Measurements from ENCODE around the gene MED12.

The MED12 gene

DNA sequence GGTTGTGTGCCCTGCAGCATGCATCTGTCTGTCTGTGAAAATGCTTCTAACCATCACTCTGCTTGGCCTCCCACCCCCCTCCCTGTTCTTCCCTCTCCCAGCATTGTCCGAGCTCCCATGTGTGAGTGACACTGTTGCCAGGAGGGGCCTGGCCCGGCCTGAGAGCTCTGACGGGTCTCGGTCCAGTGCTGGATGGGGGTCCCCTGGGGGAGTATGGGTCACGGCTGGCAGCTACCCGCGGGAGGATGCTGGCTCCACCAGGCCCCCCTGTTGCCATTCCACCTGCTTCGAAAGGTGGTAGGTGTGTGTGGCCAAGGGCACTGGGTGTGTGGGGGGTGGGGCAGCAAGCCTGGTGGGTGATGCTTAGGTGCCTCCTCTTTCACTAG is 29.9 kb downstream of the MED12 start:
- H3K27me3 ChIP-seq (ENCODE audit: insufficient read depth, low read length, poor library complexity, severe bottlenecking), result no peaks in the 10 kb centered on the region

DNA sequence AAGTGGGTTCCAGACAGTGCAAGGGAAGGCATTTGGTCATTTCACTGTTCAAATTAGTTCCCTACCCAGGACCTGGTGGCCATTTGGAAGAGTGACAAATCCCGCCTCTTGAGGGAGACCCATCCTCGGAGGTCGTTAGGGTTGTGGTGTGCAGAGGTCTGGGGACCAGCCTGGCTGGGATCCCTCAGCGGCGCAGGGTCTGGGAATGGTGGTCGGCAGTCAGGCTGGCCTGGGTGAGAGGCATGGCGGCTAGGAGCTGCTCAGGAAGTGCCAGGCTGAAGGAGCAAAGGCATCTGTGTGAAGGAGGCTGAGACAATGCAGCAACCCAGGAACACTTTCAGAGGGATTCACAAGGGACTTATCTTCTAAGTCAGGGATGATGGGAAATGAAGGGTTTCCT is 33.0 kb downstream of the MED12 start:
- H3F3A ChIP-seq (ENCODE audit: low read depth), result no peaks in the 10 kb centered on the region
- no peaks in the 10 kb centered on the region for H3K9me3 ChIP-seq (ENCODE audit: insufficient read depth, low read depth, low read length)
- H4K20me1 ChIP-seq (ENCODE audit: insufficient read depth, low read length, poor library complexity, severe bottlenecking), result no peaks in the 10 kb centered on the region
- H3K9ac ChIP-seq (ENCODE audit: low read depth, low read length, poor library complexity, severe bottlenecking), result no peak overlapping the region
- H3K4me3 ChIP-seq (ENCODE audit: low read length, poor library complexity, severe bottlenecking), result no peak overlapping the region
- H2AFZ ChIP-seq (ENCODE audit: low read length), result no peak overlapping the region
- no peaks in the 10 kb centered on the region for H3K36me3 ChIP-seq (ENCODE audit: insufficient read depth, low read length)
- no peaks in the 10 kb centered on the region for H3K27me3 ChIP-seq (ENCODE audit: insufficient read depth, low read length, poor library complexity, severe bottlenecking)
- no peaks in the 10 kb centered on the region for H3K79me2 ChIP-seq (ENCODE audit: insufficient read depth, low read length)
- TF ChIP-seq, protein P1, sequence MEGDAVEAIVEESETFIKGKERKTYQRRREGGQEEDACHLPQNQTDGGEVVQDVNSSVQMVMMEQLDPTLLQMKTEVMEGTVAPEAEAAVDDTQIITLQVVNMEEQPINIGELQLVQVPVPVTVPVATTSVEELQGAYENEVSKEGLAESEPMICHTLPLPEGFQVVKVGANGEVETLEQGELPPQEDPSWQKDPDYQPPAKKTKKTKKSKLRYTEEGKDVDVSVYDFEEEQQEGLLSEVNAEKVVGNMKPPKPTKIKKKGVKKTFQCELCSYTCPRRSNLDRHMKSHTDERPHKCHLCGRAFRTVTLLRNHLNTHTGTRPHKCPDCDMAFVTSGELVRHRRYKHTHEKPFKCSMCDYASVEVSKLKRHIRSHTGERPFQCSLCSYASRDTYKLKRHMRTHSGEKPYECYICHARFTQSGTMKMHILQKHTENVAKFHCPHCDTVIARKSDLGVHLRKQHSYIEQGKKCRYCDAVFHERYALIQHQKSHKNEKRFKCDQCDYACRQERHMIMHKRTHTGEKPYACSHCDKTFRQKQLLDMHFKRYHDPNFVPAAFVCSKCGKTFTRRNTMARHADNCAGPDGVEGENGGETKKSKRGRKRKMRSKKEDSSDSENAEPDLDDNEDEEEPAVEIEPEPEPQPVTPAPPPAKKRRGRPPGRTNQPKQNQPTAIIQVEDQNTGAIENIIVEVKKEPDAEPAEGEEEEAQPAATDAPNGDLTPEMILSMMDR (conservative IDR thresholded peaks at IDR 0.05; ENCODE audit: low read length), result no peak
- no peak for TF ChIP-seq EZH2phosphoT487 (IDR thresholded peaks at IDR 0.05; ENCODE audit: borderline replicate concordance)
- no peaks in the 10 kb centered on the region for H3K4me1 ChIP-seq (ENCODE audit: insufficient read depth, low read length, poor library complexity, severe bottlenecking)
- H3K9me2 ChIP-seq (replicated peaks; ENCODE audit: low read depth, low read length), result no peaks in the 10 kb centered on the region
- H3K4me2 ChIP-seq (ENCODE audit: low read depth, low read length, poor library complexity, severe bottlenecking), result no peak overlapping the region

More for the DNA sequence above, 29.9 kb downstream of the MED12 start:
- no peaks in the 10 kb centered on the region for H3K9me3 ChIP-seq (ENCODE audit: insufficient read depth, low read depth, low read length)
- TF ChIP-seq, protein P1 (conservative IDR thresholded peaks at IDR 0.05; ENCODE audit: low read length), result no peak
- no peak for TF ChIP-seq EZH2phosphoT487 (IDR thresholded peaks at IDR 0.05; ENCODE audit: borderline replicate concordance)
- no peaks in the 10 kb centered on the region for H3F3A ChIP-seq (ENCODE audit: low read depth)
- no peaks in the 10 kb centered on the region for H3K36me3 ChIP-seq (ENCODE audit: insufficient read depth, low read length)
- no peak overlapping the region for H3K4me2 ChIP-seq (ENCODE audit: low read depth, low read length, poor library complexity, severe bottlenecking)
- H3K79me2 ChIP-seq (ENCODE audit: insufficient read depth, low read length), result no peaks in the 10 kb centered on the region
- H3K9me2 ChIP-seq (replicated peaks; ENCODE audit: low read depth, low read length), result no peaks in the 10 kb centered on the region
- no peaks in the 10 kb centered on the region for H3K4me1 ChIP-seq (ENCODE audit: insufficient read depth, low read length, poor library complexity, severe bottlenecking)
- no peak overlapping the region for H3K4me3 ChIP-seq (ENCODE audit: low read length, poor library complexity, severe bottlenecking)
- H3K9ac ChIP-seq (ENCODE audit: low read depth, low read length, poor library complexity, severe bottlenecking), result no peak overlapping the region
- H4K20me1 ChIP-seq (ENCODE audit: insufficient read depth, low read length, poor library complexity, severe bottlenecking), result no peaks in the 10 kb centered on the region
- H2AFZ ChIP-seq (ENCODE audit: low read length), result no peak overlapping the region

DNA sequence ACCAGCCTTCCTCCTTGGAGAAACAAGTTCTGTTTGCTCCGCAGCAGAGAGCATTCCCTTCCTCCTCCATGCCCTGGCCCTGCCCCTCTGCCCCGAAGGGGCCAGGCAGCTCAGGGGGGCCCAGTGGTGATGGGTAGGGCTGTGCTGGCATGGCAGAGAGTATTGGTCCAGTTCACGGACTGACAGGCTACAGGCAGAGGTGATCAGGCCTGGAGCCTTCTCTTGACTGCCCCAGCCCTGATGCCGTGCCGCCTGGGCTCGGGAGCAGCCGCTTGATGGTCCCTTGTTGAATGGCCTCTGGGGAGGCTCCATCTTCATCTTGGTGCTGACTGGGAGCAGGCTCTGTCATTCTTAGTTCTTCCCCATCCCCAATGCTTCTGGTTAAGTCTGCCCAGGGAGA is 35.8 kb downstream of the MED12 start:
- Histone ChIP-seq H3K4me3 (ENCODE audit: low read length, poor library complexity, severe bottlenecking) (no peak overlapping the region), H3K36me3 (ENCODE audit: insufficient read depth, low read length) (no peaks in the 10 kb centered on the region), H3K9ac (ENCODE audit: low read depth, low read length, poor library complexity, severe bottlenecking) (no peak overlapping the region), H3K9me2 (replicated peaks; ENCODE audit: low read depth, low read length) (no peaks in the 10 kb centered on the region), H3K27me3 (ENCODE audit: insufficient read depth, low read length, poor library complexity, severe bottlenecking) (no peaks in the 10 kb centered on the region), H3K9me3 (ENCODE audit: insufficient read depth, low read depth, low read length) (no peaks in the 10 kb centered on the region), H4K20me1 (ENCODE audit: insufficient read depth, low read length, poor library complexity, severe bottlenecking) (no peaks in the 10 kb centered on the region), H2AFZ (ENCODE audit: low read length) (no peak overlapping the region), H3K4me1 (ENCODE audit: insufficient read depth, low read length, poor library complexity, severe bottlenecking) (no peaks in the 10 kb centered on the region), H3K79me2 (ENCODE audit: insufficient read depth, low read length) (no peaks in the 10 kb centered on the region), H3K4me2 (ENCODE audit: low read depth, low read length, poor library complexity, severe bottlenecking) (no peak overlapping the region), H3F3A (ENCODE audit: low read depth) (no peaks in the 10 kb centered on the region)
- TF ChIP-seq EZH2phosphoT487 (IDR thresholded peaks at IDR 0.05; ENCODE audit: borderline replicate concordance), result no peak
- TF ChIP-seq, protein P1 (conservative IDR thresholded peaks at IDR 0.05; ENCODE audit: low read length), result no peak

All from Loucy (cell line).